Measurements from ENCODE around the gene TEN1.

TEN1 gene

DNA sequence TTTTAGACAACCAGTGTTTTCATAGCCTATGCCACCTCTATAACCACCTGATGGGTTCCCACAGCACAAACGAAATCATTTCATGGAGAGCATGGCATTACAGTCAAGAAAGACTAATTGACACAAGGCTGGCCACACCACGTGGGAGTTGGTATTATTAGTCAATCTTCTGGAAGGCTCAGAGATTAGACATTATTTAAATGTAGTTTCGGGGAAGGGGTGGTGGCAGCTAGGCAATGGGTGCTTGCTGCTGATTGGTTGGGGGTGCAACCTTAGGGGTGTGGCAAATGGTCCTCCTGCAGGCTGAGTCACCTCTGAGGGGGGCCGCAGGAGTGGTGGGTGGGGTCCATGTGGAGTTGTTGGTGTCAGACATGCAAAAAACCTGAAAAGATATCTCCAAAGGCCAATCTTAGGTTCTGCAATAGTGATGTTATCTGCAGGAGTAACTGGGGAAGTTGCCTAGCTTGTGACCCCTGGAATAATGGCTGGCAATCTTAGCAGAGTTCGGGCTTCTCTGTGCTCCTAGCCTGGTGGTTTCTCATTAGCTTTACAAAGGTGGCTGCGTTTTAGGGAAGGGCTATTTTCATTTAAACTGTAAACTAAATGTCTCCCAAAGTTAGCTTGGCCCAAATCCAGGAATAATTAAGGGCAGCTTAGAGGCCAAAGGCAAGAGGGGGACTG lies 4.6 kb downstream of the TEN1 start (continued):
- no peak for TF ChIP-seq ZNF221 (tag by site-specific recombination; IDR thresholded peaks at IDR 0.05; ENCODE audit: borderline replicate concordance)
- peak; percentile 49 for TF ChIP-seq SP2 (tag by site-specific recombination; IDR thresholded peaks at IDR 0.05)
- TF ChIP-seq HOXA7 (CRISPR knock-in tag; IDR thresholded peaks at IDR 0.05; ENCODE audit: borderline replicate concordance): no peak

GRCh38 chr17:75985986-75986385 lies 6.9 kb downstream of the TEN1 start:
- ChIA-PET POLR2A (no interaction called here), CTCF (interaction anchor here (2.7 kb wide), 1 partner anchor 19 kb away, joined by 15 read pairs; no protein-coding TSS in a partner anchor)
- Histone ChIP-seq H3K9me3 (ENCODE audit: control insufficient read depth, insufficient read depth, low read depth, low read length) (no peaks in the 10 kb centered on the region), H3K36me3 (ENCODE audit: control insufficient read depth in 2 of 2, insufficient read depth in 1 of 2, low read length in 2 of 2) (peaks cover 0 to 3% of the 10 kb centered on the region in 2 experiments; a peak in 1 of 3 replicates), H3K4me1 (ENCODE audit: control insufficient read depth, insufficient read depth, low read length) (peaks cover 11% of the 10 kb centered on the region), H3K4me3 (ENCODE audit: low read depth, low read length) (no peak overlapping the region), H3K27ac (ENCODE audit: extremely low read depth, low read depth, low read length) (no peak overlapping the region)
- TF ChIP-seq PATZ1 (tag by site-specific recombination; IDR thresholded peaks at IDR 0.05) (no peak), KLF9 (tag by site-specific recombination; IDR thresholded peaks at IDR 0.05; ENCODE audit: low read depth) (no peak), KLF8 (tag by site-specific recombination; IDR thresholded peaks at IDR 0.05) (no peak), SCRT2 (tag by site-specific recombination; IDR thresholded peaks at IDR 0.05) (no peak), ZNF561 (tag by site-specific recombination; IDR thresholded peaks at IDR 0.05; ENCODE audit: borderline replicate concordance) (no peak), HOXA7 (CRISPR knock-in tag; IDR thresholded peaks at IDR 0.05; ENCODE audit: borderline replicate concordance) (no peak), ZNF830 (tag by site-specific recombination; IDR thresholded peaks at IDR 0.05; ENCODE audit: low read depth) (no peak), ZNF274 (IDR thresholded peaks at IDR 0.05; ENCODE audit: low read length) (no peak), ZNF274 (tag by site-specific recombination; IDR thresholded peaks at IDR 0.05; ENCODE audit: borderline replicate concordance) (no peak), ZNF521 (tag by site-specific recombination; IDR thresholded peaks at IDR 0.05) (no peak), ZNF555 (tag by site-specific recombination; conservative IDR thresholded peaks at IDR 0.05) (no peak), ZNF585B (tag by site-specific recombination; IDR thresholded peaks at IDR 0.05) (no peak)
- TF ChIP-seq, protein P1, sequence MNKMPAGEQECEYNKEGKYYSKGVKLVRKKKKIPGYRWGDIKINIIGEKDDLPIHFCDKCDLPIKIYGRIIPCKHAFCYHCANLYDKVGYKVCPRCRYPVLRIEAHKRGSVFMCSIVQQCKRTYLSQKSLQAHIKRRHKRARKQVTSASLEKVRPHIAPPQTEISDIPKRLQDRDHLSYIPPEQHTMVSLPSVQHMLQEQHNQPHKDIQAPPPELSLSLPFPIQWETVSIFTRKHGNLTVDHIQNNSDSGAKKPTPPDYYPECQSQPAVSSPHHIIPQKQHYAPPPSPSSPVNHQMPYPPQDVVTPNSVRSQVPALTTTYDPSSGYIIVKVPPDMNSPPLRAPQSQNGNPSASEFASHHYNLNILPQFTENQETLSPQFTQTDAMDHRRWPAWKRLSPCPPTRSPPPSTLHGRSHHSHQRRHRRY (tag by site-specific recombination; IDR thresholded peaks at IDR 0.05): no peak
- TF ChIP-seq, protein P2, sequence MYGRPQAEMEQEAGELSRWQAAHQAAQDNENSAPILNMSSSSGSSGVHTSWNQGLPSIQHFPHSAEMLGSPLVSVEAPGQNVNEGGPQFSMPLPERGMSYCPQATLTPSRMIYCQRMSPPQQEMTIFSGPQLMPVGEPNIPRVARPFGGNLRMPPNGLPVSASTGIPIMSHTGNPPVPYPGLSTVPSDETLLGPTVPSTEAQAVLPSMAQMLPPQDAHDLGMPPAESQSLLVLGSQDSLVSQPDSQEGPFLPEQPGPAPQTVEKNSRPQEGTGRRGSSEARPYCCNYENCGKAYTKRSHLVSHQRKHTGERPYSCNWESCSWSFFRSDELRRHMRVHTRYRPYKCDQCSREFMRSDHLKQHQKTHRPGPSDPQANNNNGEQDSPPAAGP (tag by site-specific recombination; IDR thresholded peaks at IDR 0.05): no peak
- TF ChIP-seq, protein P3, sequence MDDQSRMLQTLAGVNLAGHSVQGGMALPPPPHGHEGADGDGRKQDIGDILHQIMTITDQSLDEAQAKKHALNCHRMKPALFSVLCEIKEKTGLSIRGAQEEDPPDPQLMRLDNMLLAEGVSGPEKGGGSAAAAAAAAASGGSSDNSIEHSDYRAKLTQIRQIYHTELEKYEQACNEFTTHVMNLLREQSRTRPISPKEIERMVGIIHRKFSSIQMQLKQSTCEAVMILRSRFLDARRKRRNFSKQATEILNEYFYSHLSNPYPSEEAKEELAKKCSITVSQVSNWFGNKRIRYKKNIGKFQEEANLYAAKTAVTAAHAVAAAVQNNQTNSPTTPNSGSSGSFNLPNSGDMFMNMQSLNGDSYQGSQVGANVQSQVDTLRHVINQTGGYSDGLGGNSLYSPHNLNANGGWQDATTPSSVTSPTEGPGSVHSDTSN (CRISPR knock-in tag; IDR thresholded peaks at IDR 0.05): no peak

DNA sequence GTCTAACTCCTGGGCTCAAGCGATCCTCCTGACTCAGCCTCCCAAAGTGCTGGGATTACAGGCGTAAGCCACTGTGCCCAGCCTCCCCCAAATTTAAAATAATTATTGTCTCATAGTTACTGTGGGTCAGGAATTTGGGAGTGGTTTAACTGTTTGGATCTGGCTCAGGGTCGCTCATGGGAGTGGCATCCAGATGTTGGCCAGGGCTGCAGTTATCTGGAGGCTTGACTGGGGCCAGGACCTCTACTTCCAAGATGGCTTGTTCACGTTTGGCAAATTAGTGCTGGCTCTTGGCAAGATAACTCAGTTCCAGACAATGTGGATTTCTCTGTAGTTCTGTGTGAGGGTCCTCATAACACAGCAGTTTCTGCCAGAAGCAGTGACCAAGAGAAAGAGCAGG lies 8.0 kb downstream of the TEN1 start:
- CTCF ChIA-PET: interaction anchor here (1.4 to 2.4 kb wide), 2 partner anchors 13 to 17 kb away, joined by 6 to 16 read pairs; partner anchors contain the start of gene CDK3
- peaks cover 11% of the 10 kb centered on the region for H3K4me1 ChIP-seq (ENCODE audit: control insufficient read depth, insufficient read depth, low read length)
- H3K9me3 ChIP-seq (ENCODE audit: control insufficient read depth, insufficient read depth, low read depth, low read length): no peaks in the 10 kb centered on the region
- H3K36me3 ChIP-seq (ENCODE audit: control insufficient read depth in 2 of 2, insufficient read depth in 1 of 2, low read length in 2 of 2): peaks cover 3 to 7% of the 10 kb centered on the region in 2 experiments; a peak in 2 of 3 replicates
- POLR2A ChIA-PET: interaction anchor here (0.7 kb wide), 1 partner anchor 137 kb away, joined by 8 read pairs; no protein-coding TSS in a partner anchor
- H3K27ac ChIP-seq (ENCODE audit: extremely low read depth, low read depth, low read length): no peak overlapping the region
- H3K4me3 ChIP-seq (ENCODE audit: low read depth, low read length): no peak overlapping the region
- TF ChIP-seq ZNF169 (tag by site-specific recombination; IDR thresholded peaks at IDR 0.05) (no peak), ZSCAN30 (tag by site-specific recombination; IDR thresholded peaks at IDR 0.05) (no peak), ZNF132 (tag by site-specific recombination; IDR thresholded peaks at IDR 0.05; ENCODE audit: borderline replicate concordance) (no peak), ZNF114 (tag by site-specific recombination; IDR thresholded peaks at IDR 0.05) (no peak), ZNF529 (tag by site-specific recombination; IDR thresholded peaks at IDR 0.05; ENCODE audit: insufficient replicate concordance) (no peak), YY1 (tag by site-specific recombination; IDR thresholded peaks at IDR 0.05) (no peak), ZNF670 (tag by site-specific recombination; IDR thresholded peaks at IDR 0.05; ENCODE audit: low read depth) (no peak), ZNF704 (tag by site-specific recombination; IDR thresholded peaks at IDR 0.05) (no peak)
